Measurements from ENCODE around the gene TJP1. TPM values are rescaled to one million over a fixed set of nuclear protein-coding genes. Genes with fewer than 3 reads are reported as not detected.
"Not testable (repeated sequence)": the region's sequence is repeated elsewhere in the genome, so short reads cannot be mapped to it uniquely, and the experiment has no call there.

TJP1 gene
- polyA plus RNA-seq, 3 donors, result 155 to 184 (median 161) TPM

DNA sequence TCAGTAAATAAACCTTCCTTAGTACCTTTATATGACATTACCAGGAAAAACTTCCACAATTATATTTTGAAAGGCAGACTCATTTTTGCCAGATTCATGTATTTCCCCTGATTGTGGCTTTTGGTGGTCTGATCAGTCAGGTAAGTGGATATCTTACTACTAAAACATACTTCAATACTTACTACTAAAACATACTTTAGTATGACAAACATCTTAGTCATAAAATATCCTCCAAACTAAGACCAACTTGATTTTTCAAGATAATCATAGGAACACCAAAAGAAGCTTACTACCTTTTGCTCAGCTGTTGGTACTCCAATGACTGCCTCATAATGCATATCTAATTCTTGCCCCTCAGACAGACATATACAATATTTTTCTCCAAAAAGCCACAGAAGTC, 9.3 kb downstream of the TJP1 start:
- DNase-seq (ENCODE audit: extremely low read depth in 1 of 11, low read depth in 9 of 11, low spot score in 4 of 11), result no peak

DNA sequence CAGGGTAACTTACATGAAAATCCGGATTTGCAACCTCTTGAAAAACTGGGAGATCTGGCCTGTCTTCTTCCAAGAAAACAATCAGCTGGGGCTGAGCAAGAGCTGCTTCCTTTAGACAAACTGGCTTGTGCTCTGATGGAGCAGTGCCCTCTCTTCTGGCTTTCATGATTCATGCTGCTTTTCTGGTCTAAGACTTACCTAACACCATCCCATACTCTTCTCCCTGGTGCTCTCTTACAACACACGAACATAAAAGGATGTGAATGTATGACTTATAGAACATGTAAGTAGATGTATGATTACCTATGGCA, 9.9 kb downstream of the TJP1 start:
- DNase-seq (ENCODE audit: extremely low read depth in 1 of 11, low read depth in 9 of 11, low spot score in 4 of 11), result no peak

DNA sequence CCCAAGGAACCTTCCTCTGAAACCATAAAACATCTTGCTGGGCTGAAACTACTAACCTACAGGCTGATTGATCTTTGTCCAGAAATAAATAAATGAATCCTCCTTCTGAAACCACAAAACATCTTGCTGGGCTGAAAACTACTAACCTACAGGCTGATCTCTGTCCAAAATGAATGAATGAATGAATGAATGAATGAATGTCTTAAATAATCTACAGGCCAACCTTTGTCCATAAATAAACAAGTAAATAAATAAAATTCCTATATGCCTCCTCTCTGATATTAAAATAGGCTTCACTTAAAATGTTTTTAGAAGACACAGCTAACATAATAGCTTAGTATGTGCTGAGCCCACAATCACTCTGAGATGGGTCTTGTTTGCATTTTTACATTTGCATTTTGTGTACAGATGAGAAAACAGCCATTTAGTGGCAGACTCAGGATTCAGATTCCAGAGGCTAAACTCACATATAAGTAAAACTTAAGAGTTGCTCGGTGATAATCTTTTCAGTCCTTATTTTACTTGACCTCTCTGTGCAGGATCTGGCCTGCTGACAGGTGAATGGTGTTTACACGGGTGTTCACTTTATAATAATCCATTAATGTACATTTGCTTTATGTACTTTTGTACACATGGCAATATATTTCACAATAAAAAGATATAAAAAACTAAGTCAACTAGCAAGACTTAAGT, 10.4 kb downstream of the TJP1 start:
- no peak for DNase-seq (ENCODE audit: extremely low read depth in 1 of 11, low read depth in 9 of 11, low spot score in 4 of 11)

- no peak for DNase-seq (ENCODE audit: extremely low read depth in 1 of 11, low read depth in 9 of 11, low spot score in 4 of 11)
Observed at GRCh38 chr15:29805708-29806104, 16.6 kb downstream of the TJP1 start.

DNA sequence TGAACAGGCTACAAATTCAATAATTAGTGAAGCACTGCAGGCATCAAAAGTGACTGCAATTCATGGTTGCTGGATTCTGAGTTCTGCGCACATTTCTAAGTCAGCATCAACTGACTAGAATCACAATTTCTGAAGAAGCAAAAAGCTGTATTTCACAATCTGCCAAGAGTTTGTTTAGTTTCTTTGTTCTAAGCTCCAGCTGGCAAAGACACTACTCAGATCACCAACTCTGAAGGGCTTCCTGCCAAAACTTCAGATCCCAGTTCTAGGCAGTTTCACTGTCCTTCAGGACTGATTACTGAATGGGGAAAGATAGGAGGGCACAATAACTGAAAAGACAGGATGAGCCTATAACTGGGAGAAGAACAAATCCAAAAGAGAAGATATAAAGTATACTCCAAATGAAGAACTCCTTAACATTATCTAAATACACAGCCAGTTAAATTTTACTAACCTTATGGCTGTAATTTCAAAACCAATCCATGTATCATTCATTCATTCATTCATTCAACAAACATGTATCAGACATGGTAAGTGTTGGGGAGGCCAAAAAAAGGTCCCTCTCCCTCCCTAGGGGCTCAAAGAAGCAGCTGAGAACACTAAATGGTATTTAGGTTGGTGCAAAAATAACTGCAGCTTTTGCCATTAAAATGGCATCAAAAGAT, 17.1 kb downstream of the TJP1 start:
- no peak for DNase-seq (ENCODE audit: extremely low read depth in 1 of 11, low read depth in 9 of 11, low spot score in 4 of 11)

DNA sequence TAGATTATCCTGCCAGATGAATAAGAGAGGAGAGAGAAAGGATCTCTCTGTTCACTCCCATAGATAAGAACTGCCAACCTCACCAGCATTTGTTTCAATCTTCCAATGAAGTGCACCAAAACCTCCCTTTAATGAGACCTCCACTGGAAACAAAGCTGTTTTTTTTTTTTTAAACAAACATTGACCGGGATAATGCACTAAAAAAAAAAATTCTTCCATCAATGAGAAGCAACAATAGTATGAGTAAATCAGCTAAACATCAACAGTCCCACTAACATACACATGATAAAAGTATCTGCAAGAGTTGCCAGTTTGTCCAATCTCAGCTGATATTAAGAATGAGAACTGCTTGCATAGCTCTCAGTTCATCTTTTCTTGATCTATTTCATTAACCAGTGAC, 19.9 kb downstream of the TJP1 start:
- DNase-seq (ENCODE audit: extremely low read depth in 1 of 11, low read depth in 9 of 11, low spot score in 4 of 11), result no peak

GRCh38 chr15:29800491-29801366, 21.5 kb downstream of the TJP1 start:
- DNase-seq (ENCODE audit: extremely low read depth in 1 of 11, low read depth in 9 of 11, low spot score in 4 of 11), result no peak

- DNase-seq (ENCODE audit: extremely low read depth in 1 of 11, low read depth in 9 of 11, low spot score in 4 of 11), result no peak
Observed at GRCh38 chr15:29799859-29800258, 22.4 kb downstream of the TJP1 start.

- no peak for DNase-seq (ENCODE audit: extremely low read depth in 1 of 11, low read depth in 9 of 11, low spot score in 4 of 11)
Observed at GRCh38 chr15:29795610-29796009, 26.7 kb downstream of the TJP1 start.

DNA sequence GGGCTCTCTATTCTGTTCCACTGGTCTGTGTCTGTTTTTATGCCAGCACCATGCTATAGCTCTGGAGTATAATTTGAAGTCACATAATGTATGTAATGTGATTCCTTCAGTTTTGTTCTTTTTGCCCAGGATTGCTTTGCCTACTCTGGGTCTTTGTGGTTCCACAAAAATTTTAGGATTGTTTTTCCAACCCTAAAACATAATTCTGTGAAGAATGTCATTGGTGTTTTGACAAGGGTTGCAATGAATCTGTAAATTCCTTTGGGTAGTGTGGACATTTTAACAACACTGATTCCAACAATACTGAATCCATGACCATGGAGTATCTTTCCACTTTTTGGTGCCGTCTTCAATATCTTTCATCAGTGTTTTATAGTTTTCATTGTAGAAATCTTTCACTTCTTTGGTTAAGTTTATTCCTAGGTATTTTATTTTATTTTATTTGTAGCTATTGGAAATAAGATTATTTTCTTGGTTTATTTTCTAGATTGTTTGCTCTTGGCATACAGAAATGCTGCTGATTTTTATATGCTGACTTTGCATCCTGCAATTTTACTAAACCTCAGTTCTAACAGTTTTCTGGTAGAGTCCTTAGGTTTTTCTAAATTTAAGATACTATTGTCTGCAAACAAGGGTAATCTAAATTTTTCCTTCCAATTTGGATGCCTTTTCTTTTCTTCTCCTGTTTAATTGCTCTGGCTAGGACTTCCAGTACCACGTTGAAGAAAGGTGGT, 29.7 kb downstream of the TJP1 start:
- no peak for DNase-seq (ENCODE audit: extremely low read depth in 1 of 11, low read depth in 9 of 11, low spot score in 4 of 11)

- DNase-seq (ENCODE audit: extremely low read depth in 1 of 11, low read depth in 9 of 11, low spot score in 4 of 11), result no peak
Observed at GRCh38 chr15:29790607-29791006, 31.7 kb downstream of the TJP1 start.

- DNase-seq (ENCODE audit: extremely low read depth in 1 of 11, low read depth in 9 of 11, low spot score in 4 of 11), result no peak
Observed at GRCh38 chr15:29789871-29790270, 32.4 kb downstream of the TJP1 start.

DNA sequence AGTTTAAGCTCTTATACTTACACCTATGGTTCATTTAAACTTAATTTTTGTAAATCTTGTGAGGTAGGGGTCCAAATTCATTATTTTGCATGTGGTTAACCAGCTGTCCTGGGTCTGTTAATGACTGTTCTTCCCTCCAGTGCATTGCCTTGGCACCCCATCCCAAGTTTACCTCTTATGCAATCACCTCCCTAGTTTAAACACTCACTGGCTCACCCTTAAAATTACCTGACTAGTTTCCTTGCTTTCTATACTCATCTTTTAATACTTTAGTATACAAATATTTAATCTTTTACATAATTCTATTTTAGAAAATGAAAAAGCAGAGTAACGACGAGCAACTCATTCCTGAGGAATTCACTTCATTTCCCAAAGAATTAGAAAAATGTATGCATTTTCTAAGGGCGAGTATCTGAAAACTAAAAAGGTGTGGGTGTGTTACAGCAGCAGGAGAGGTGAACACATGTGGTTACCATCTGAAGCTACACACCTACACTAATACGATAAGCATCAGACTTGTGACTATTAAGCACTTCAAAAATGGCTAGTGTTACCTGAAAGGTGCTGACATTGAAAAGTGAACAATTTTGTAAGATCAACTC, 33.7 kb downstream of the TJP1 start:
- no peak for DNase-seq (ENCODE audit: extremely low read depth in 1 of 11, low read depth in 9 of 11, low spot score in 4 of 11)

DNA sequence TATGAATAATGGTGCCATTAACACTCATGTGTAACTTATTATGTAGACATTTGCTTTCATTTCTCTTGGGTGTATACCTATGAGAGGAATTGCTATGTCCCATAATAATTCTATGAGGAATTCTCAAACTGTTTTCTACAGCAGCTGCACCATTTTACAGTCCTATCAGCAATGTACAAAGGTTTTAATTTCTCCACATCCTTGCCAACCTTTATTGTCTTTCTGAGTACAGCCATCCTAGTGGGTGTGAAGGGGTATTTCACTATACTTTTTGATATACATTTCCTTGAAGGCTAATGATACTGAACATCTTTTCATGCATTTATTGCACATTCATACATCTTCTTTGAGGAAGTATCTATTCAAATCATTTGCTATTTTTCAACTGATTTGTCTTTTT, 34.5 kb downstream of the TJP1 start:
- DNase-seq (ENCODE audit: extremely low read depth in 1 of 11, low read depth in 9 of 11, low spot score in 4 of 11), result no peak

DNA sequence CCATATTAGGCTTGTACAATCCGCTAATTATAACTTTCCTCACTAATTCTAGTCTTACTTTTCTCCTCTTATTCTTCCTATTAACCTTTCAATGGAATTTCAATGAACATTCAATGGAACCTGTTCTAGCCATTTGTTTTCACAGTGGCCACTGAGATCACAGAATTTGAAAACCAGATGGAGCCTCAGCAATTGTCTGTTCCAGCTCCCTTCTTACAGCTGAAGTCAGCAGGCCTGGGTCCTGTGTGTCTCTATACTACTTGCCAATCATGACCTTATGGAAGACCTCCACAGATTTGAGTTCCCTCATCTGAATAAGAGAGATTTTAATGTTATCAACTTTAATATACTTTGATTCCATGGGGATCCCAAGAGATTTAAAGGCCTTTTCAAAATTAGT, 36.6 kb downstream of the TJP1 start:
- no peak for DNase-seq (ENCODE audit: extremely low read depth in 1 of 11, low read depth in 9 of 11, low spot score in 4 of 11)

- DNase-seq (ENCODE audit: extremely low read depth in 1 of 11, low read depth in 9 of 11, low spot score in 4 of 11), result no peak
Observed at GRCh38 chr15:29785136-29785535, 37.1 kb downstream of the TJP1 start.

GRCh38 chr15:29784413-29784812, 37.9 kb downstream of the TJP1 start:
- no peak for DNase-seq (ENCODE audit: extremely low read depth in 1 of 11, low read depth in 9 of 11, low spot score in 4 of 11)

DNA sequence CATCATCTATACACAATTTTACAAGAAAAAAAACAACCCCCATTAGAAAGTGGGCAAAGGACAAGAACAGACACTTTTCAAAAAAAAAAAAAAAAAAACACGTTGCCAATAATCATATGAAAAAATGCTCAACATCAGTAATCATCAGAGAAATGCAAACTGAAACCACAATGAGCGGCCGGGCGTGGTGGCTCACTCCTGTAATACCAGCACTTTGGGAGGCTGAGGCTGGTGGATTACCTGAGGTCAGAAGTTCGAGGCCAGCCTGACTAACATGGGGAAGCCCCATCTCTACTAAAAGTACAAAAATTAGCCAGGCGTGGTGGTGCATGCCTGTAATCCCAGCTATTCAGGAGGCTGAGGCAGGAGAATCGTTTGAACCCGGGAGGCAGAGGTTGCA, 39.5 kb downstream of the TJP1 start:
- not testable (repeated sequence) for DNase-seq (ENCODE audit: extremely low read depth in 1 of 11, low read depth in 9 of 11, low spot score in 4 of 11)

GRCh38 chr15:29778382-29778781, 43.9 kb downstream of the TJP1 start:
- no peak for DNase-seq (ENCODE audit: extremely low read depth in 1 of 11, low read depth in 9 of 11, low spot score in 4 of 11)

Measured in renal cortex interstitium (tissue), 11 donors.